HG03575 (cell line): ENCODE results near the gene PDGFA.

Source experiments
- ATAC-seq: cut with Tn5 transposase; IDR thresholded peaks from one replicate; pipeline ENCODE4 v1.9.1; 2021; ENCODE audit not compliant: unreplicated experiment, insufficient number of reproducible peaks, low FRiP score; ENCODE audit errors: extremely low read depth

The PDGFA gene

GRCh38 chr7:481219-481930, 38.3 kb downstream of the PDGFA start:
- no peak for ATAC-seq

DNA sequence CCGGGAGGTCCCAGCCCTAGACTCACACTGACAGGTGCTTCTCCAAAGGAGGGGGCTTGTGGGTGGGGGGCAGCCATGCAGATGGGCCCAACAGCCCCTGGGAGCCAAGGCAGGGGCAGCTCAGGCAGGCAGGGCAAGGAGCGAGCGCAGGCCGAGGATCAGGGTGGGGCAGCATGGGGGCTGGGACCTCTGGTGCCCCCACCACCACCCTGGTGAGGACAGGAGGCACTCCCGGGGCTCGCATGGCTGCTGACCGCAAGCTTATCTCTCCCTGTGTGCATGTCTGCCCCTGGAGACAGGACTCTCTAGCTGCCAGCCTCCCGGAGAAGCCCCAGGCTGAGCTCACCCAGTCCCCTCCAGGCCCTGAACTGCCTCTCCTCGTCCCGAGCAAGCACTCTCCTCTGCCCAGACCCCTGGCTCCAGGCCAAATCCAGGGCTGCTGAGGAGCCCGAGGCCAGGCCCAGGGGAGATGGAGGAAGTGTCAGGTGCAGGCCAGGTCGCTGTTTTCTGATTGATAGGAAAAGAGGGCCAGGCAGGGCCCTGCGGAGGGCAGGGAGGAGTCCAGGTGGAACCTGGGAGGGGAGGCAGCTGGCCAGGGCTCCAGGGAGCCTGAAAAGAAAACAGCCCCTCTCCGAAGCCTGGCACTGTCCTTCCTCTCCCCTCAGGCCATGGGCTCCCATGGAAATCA, 39.0 kb downstream of the PDGFA start:
- no peak for ATAC-seq

GRCh38 chr7:479948-480499, 39.6 kb downstream of the PDGFA start:
- ATAC-seq: no peak

DNA sequence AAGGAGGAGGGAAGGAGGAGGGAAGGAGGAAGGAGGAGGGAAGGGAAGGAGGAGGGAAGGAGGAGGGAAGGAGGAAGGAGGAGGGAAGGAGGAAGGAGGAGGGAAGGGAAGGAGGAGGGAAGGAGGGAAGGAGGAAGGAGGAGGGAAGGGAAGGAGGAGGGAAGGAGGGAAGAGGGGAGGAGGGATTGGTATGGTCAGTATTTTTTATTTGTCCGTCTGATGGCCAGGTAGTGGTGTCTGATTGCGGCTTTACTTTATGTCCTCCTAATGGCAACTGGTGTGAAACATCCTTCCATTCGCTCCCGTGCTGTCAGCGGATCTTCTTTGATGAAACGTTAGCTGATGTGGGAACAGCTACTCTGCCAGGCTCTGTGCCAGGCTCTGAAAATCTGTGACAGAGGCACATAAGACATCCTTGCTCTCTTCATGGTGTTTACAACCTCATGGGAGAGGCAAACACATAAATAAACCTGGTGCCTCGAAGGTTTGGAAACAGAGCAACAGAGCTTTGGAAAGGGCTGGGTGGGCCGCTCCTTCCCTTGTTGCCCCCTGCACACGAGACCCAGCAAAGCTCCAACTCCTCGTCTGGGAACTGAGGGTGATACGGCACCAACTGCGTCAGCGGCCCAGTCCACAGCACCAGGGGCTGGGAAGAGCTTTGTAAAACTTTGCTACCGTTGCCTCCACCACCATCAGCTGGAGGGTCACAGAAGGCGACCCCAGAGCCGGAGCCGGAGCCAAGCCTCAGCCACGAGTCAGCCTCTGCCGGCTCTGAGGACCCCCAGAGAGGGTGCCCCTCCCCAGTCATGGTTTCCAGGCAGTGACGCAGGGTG, 40.3 kb downstream of the PDGFA start:
- ATAC-seq: no peak

- no peak for ATAC-seq
These were observed 41.9 kb downstream of the PDGFA start for GRCh38 chr7:477626-478220.

GRCh38 chr7:476736-477360, 42.8 kb downstream of the PDGFA start:
- ATAC-seq: no peak

GRCh38 chr7:475951-476441, 43.6 kb downstream of the PDGFA start:
- no peak for ATAC-seq

- ATAC-seq: no peak
These were observed 44.3 kb downstream of the PDGFA start for GRCh38 chr7:475425-475728.

DNA sequence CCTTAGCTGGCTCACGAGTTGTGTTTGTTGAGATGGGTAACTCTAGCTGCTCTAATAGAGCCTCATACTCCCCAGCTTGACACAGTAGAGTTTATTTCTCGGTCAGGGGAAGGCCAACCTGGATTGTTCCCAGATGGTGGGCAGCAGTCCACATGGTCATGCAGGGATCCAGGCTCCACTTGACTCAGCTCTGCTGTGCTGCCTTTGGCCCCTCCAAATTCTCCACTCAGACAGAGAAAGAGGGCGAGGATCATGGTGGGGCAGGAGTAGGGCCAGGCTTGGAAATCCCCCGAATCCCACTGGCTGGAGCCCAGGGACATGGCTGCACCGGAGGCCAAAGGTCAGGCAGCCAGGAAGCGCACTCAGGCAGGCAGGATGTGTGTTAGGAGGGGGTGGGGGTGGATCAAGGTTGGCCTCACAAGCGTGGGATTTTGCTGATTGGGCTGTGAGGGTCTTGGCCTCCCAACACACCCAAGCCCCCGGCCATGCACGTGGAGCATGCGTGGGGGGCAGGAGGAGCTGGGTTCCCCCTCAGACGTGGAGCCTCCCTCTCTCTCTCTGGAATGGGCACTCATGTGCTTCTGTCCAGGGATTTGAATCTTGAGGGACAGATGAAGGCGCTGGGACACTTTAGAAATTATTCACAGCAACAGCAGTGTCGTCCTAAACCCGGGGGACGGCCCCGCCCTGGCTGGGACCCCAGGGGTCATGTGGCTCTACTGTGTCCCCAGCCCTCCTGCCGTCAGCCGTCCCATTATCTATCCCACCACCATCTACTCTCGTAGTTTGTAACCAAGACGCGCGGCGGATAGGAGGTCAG, 44.8 kb downstream of the PDGFA start:
- no peak for ATAC-seq

- no peak for ATAC-seq
These were observed 45.6 kb downstream of the PDGFA start for GRCh38 chr7:473870-474604.

- no peak for ATAC-seq
These were observed 46.4 kb downstream of the PDGFA start for GRCh38 chr7:473211-473734.

DNA sequence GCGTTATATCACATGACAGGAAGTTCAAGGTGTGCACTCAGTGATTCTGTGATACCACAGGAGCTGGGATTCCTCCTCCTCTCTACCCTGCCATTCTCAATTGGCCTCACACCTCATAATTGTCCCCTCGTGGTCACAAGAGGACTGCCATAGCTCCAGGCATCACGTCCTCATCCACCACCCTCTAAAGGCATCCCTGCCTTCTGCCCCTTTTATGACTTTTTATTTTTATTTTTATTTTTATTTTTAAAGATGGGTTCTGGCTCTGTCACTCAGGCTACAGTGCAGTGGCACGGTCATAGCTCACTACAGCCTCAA, 47.0 kb downstream of the PDGFA start:
- ATAC-seq: no peak

- ATAC-seq: no peak
These were observed 47.6 kb downstream of the PDGFA start for GRCh38 chr7:471866-472639.

DNA sequence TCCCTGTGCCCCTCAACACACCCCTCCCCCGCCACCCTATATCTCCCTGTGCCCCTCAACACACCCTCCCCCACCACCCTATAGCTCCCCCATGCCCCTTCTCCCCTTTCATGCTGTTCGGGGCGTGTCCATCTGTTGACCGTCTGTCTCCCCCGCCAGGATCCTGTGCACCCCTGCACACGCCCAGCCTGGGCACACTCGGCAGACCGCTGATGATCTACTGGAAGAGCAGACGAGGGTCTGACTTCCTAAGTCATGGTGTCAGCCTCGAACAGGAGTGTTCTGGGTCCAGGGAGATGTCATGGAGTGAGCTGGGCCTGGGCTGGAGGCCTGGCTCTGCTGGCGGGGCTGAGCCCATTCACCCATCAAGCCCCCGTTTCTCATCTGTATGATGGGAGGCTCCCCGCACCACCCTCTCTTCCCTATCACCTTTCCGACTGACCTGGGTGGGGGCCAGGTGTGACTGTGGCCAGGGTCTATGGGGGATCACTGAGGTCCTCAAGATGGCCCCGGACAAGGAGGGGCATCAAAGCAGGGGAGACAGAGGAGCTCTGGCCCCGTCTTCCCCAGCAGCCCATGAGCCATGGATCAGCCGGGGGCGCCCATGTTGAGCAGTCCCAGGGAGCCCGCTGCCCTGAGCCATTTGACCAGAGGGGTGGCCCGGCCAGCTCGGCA, 48.3 kb downstream of the PDGFA start:
- no peak for ATAC-seq

GRCh38 chr7:469563-469961, 50.1 kb downstream of the PDGFA start:
- ATAC-seq: no peak
